Erythroblast (primary cell): ENCODE results near the gene PPARGC1A.

Source experiments
- GATA1 ChIP-seq: IDR thresholded peaks from 2 replicates; pipeline ENCODE4 v1.6.1; 2011; ENCODE audit warnings: low read depth, mild to moderate bottlenecking, control low read depth, low read length, moderate library complexity
- POLR2A ChIP-seq: IDR thresholded peaks from 2 replicates; pipeline ENCODE4 v1.6.1; 2011; ENCODE audit warnings: mild to moderate bottlenecking, low read length

- TF ChIP-seq POLR2A, result no peak
- TF ChIP-seq GATA1, result no peak
Measured at GRCh38 chr4:23878912-23879732, 10.7 kb downstream of the PPARGC1A start.
